GM12801 (cell line): ENCODE measurements around the gene SLC8A3.

Source experiments
- CTCF ChIP-seq: IDR thresholded peaks from one replicate; pipeline ENCODE4 v1.5.1; 2011; ENCODE audit warnings: control low read depth; ENCODE audit not compliant: insufficient read length; ENCODE audit errors: extremely low read depth

SLC8A3 gene

GRCh38 chr14:70201994-70202393, 13.2 kb upstream of the SLC8A3 start:
- no peak for TF ChIP-seq CTCF

GRCh38 chr14:70193396-70193795, 4.6 kb upstream of the SLC8A3 start:
- TF ChIP-seq CTCF: no peak

GRCh38 chr14:70192915-70193314, 4.2 kb upstream of the SLC8A3 start:
- no peak for TF ChIP-seq CTCF

GRCh38 chr14:70190156-70190555, 1.4 kb upstream of the SLC8A3 start:
- no peak for TF ChIP-seq CTCF

GRCh38 chr14:70189456-70190077, 816 bp upstream of the SLC8A3 start:
- TF ChIP-seq CTCF: no peak

- no peak for TF ChIP-seq CTCF
Observed at GRCh38 chr14:70188322-70188658, 461 bp downstream of the SLC8A3 start.

- TF ChIP-seq CTCF: no peak
Observed at GRCh38 chr14:70186900-70187451, 1.8 kb downstream of the SLC8A3 start.
